Osteocyte (in vitro differentiated cells): ENCODE measurements around the gene MEF2A. TPM values are rescaled to one million over a fixed set of nuclear protein-coding genes. Genes with fewer than 3 reads are reported as not detected.

Experiments used
- DNase-seq: peaks from one replicate; pipeline ENCODE4 v3.0.0; 2021; ENCODE audit warnings: mixed read lengths; ENCODE audit not compliant: unreplicated experiment; ENCODE audit errors: extremely low spot score
- H3K27ac Mint-ChIP-seq: one replicate; pipeline ENCODE4 v1.8.0; 2021; ENCODE audit warnings: mild to moderate bottlenecking, mixed read lengths; ENCODE audit not compliant: unreplicated experiment
- H3K27me3 Mint-ChIP-seq: one replicate; pipeline ENCODE4 v1.8.0; 2021; ENCODE audit warnings: mixed read lengths; ENCODE audit not compliant: unreplicated experiment
- H3K36me3 Mint-ChIP-seq: one replicate; pipeline ENCODE4 v1.8.0; 2021; ENCODE audit warnings: mixed read lengths; ENCODE audit not compliant: unreplicated experiment
- H3K4me1 Mint-ChIP-seq: one replicate; pipeline ENCODE4 v1.8.0; 2021; ENCODE audit warnings: mixed read lengths; ENCODE audit not compliant: unreplicated experiment
- H3K4me3 Mint-ChIP-seq: one replicate; pipeline ENCODE4 v1.8.0; 2021; ENCODE audit warnings: mild to moderate bottlenecking, moderate library complexity, mixed read lengths; ENCODE audit not compliant: unreplicated experiment
- H3K9me3 Mint-ChIP-seq: one replicate; pipeline ENCODE4 v1.8.0; 2021; ENCODE audit warnings: mixed read lengths; ENCODE audit not compliant: unreplicated experiment
- CTCF ChIP-seq: fragments of 200-600 bp; sonication (generic); IDR thresholded peaks from 2 replicates; pipeline ENCODE4 v1.5.0; 2021; ENCODE audit warnings: antibody characterized with exemption, mild to moderate bottlenecking, moderate library complexity
- total RNA-seq: library from RNA; stranded (reverse); gene quantifications from 2 replicates; pipeline ENCODE4 v1.2.1, GENCODE V29; 2021

MEF2A gene
- total RNA-seq, 1 donor from 2014 or later, result 97.8 TPM

GRCh38 chr15:99668533-99669182 is 102.9 kb downstream of the MEF2A start:
- Mint-ChIP-seq H3K27ac (no peak overlapping the region), H3K9me3 (no peaks in the 10 kb centered on the region), H3K4me3 (no peak overlapping the region), H3K27me3 (no peaks in the 10 kb centered on the region), H3K4me1 (peaks cover 13% of the 10 kb centered on the region), H3K36me3 (peaks cover 53% of the 10 kb centered on the region)
- no peak for TF ChIP-seq CTCF
- DNase-seq, result no peak

GRCh38 chr15:99669250-99669649 is 103.5 kb downstream of the MEF2A start:
- peaks cover 8% of the 10 kb centered on the region for H3K4me1 Mint-ChIP-seq
- no peak for DNase-seq
- peaks cover 49% of the 10 kb centered on the region for H3K36me3 Mint-ChIP-seq
- no peak overlapping the region for H3K4me3 Mint-ChIP-seq
- no peak overlapping the region for H3K27ac Mint-ChIP-seq
- no peaks in the 10 kb centered on the region for H3K9me3 Mint-ChIP-seq
- no peaks in the 10 kb centered on the region for H3K27me3 Mint-ChIP-seq
- TF ChIP-seq CTCF, result no peak

DNA sequence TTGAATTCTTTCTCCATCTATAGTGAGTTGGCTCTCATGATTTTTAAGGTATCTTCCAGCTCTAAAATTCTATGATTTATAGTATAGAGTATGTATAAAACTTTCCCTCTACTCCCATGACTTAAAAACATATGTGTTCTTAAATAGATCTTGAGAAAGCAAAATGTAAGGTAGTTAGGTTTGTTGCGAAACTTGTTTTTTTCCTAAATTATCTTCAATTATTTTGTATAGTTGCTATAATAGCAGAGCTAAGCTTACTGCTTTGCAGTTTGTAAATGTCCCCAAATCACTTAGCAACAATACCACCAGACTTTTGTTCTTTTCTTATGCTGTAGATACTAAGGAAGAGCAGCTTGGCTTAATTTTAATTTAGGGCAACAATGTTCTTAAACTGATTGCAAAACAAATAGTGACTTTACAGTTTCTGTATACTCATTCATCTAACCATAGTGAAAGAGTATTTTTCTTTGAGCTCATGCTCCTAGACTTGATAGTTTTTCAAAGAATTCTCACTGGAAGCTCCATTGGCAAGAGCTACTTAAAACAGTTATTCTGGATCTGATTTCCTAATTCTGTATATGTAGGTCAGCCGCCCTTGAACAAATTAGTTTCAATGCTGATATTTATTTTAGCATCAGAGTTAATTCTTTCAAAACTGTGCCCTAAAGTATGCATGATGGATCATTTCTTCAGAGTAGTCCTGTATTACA is 106.3 kb downstream of the MEF2A start:
- no peak for TF ChIP-seq CTCF
- H3K27ac Mint-ChIP-seq, result no peak overlapping the region
- no peaks in the 10 kb centered on the region for H3K27me3 Mint-ChIP-seq
- DNase-seq, result no peak
- no peak overlapping the region for H3K4me3 Mint-ChIP-seq
- H3K36me3 Mint-ChIP-seq, result peaks cover 57% of the 10 kb centered on the region
- peaks cover 3% of the 10 kb centered on the region for H3K4me1 Mint-ChIP-seq
- H3K9me3 Mint-ChIP-seq, result no peaks in the 10 kb centered on the region

DNA sequence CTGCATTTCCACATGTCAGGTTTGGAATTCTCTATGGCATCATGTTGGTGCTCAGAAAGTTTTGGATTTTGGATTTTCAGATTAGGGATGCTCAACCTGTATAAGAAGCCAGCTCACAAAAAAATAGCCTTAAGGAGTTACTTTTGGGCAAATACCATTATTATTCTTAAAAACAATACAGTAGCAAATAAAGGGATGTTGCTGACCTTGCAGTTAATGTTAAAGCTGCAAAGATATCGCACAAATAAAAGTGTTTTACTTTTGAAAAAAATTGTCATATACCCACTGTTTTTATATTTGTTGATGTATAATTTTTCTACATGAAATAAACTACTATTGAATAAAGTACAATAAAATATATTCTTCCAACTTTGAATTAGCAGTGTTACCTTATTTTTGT is 107.3 kb downstream of the MEF2A start:
- H3K36me3 Mint-ChIP-seq, result peaks cover 57% of the 10 kb centered on the region

More for the DNA sequence above, 107.3 kb downstream of the MEF2A start:
- no peaks in the 10 kb centered on the region for H3K4me1 Mint-ChIP-seq
- H3K4me3 Mint-ChIP-seq, result no peak overlapping the region
- H3K9me3 Mint-ChIP-seq, result no peaks in the 10 kb centered on the region
- no peaks in the 10 kb centered on the region for H3K27me3 Mint-ChIP-seq
- H3K27ac Mint-ChIP-seq, result no peak overlapping the region
- no peak for TF ChIP-seq CTCF
- no peak for DNase-seq
